ENCODE data around the gene AFF3. TPM values are rescaled to one million over a fixed set of nuclear protein-coding genes. Genes with fewer than 3 reads are reported as not detected.

AFF3 gene
- total and polyA plus RNA-seq, 2 donors (not counting 3 experiments of a cell fraction or from before 2014, with no cell fraction given), result 0.06 to 0.07 TPM

GRCh38 chr2:99793022-99793421 is 349.4 kb downstream of the AFF3 start:
- Histone ChIP-seq H3K9ac (replicated peaks; ENCODE audit: extremely low read depth, insufficient read depth, low read length) (no peak overlapping the region), H3K4me1 (ENCODE audit: control insufficient read depth, extremely low read depth, insufficient read depth, low read length) (no peaks in the 10 kb centered on the region), H3K27me3 (ENCODE audit: control insufficient read depth in 2 of 2, insufficient read depth in 2 of 2, low read length in 2 of 2) (peaks cover 0 to 10% of the 10 kb centered on the region in 2 experiments), H3K79me2 (ENCODE audit: control insufficient read depth, insufficient read depth, low read length) (no peaks in the 10 kb centered on the region), H3K9me3 (replicated peaks; ENCODE audit: control insufficient read depth, insufficient read depth, low read length) (no peaks in the 10 kb centered on the region), H2AFZ (ENCODE audit: low read depth, low read length) (no peak overlapping the region), H3K36me3 (ENCODE audit: control insufficient read depth in 2 of 2, extremely low read depth in 1 of 2, insufficient read depth in 2 of 2, low read length in 2 of 2) (no peaks in the 10 kb centered on the region), H3K27ac (ENCODE audit: insufficient read depth, low read depth, low read length) (no peak overlapping the region), H3K4me3 (replicated peaks in 1 of 3; ENCODE audit: insufficient read depth in 1 of 3, low read depth in 1 of 3, low read length in 3 of 3) (no peak overlapping the region), H3K4me2 (ENCODE audit: insufficient read depth, low read length) (no peak overlapping the region), H4K20me1 (replicated peaks; ENCODE audit: control insufficient read depth, extremely low read depth, insufficient read depth, low read length) (no peaks in the 10 kb centered on the region), H3K9me1 (replicated peaks; ENCODE audit: control insufficient read depth, extremely low read depth, insufficient read depth, low read length) (no peaks in the 10 kb centered on the region)
- ChIA-PET CTCF (no interaction called here), POLR2A (no interaction called here)
- dilution Hi-C loops (cut with MboI; ENCODE audit: extremely low pct_ligation_motif_present, low sequenced_read_pairs), result no loop called here
- FAIRE-seq (no peak), DNase-seq (ENCODE audit: low read depth, low spot score) (no peak)
- BruUV-seq (replicated peaks), result no TSS peak
- intact Hi-C loops (cut with micrococcal nuclease), result no loop called here
- TF ChIP-seq POLR2AphosphoS5 (IDR thresholded peaks at IDR 0.05; ENCODE audit: insufficient read depth, low read depth, low read length), result no peak
- no peak for TF ChIP-seq JUN (IDR thresholded peaks at IDR 0.05; ENCODE audit: borderline replicate concordance, insufficient read depth, insufficient read length, low read depth)
- TF ChIP-seq MAX (IDR thresholded peaks at IDR 0.05; ENCODE audit: insufficient read depth, insufficient read length), result no peak
- TF ChIP-seq GATA2 (IDR thresholded peaks at IDR 0.05; ENCODE audit: insufficient read depth, insufficient read length, low read depth, low read length), result no peak
- no peak for TF ChIP-seq POLR2A (IDR thresholded peaks at IDR 0.05; ENCODE audit: low read depth, low read length)
- no peak for TF ChIP-seq CTCF (IDR thresholded peaks at IDR 0.05; ENCODE audit: extremely low read depth in 1 of 2, insufficient read depth in 1 of 2, low read depth in 1 of 2, low read length in 2 of 2)
- no peak for TF ChIP-seq EZH2 (IDR thresholded peaks at IDR 0.05; ENCODE audit: borderline replicate concordance, low read depth, low read length, severe bottlenecking)
- TF ChIP-seq FOS (IDR thresholded peaks at IDR 0.05; ENCODE audit: borderline replicate concordance, insufficient read depth, low read length), result no peak
- no peak for TF ChIP-seq MYC (IDR thresholded peaks at IDR 0.05; ENCODE audit: low read depth, low read length)
